ENCODE results near the gene MRPS27. TPM values are rescaled to one million over a fixed set of nuclear protein-coding genes. Genes with fewer than 3 reads are reported as not detected.

MRPS27 gene
- total RNA-seq, 4 donors from 2014 or later, result 14.3 to 34.7 (median 27.9) TPM

GRCh38 chr5:72359886-72360285 is 39.8 kb upstream of the MRPS27 start:
- in situ Hi-C loops (cut with MboI; ENCODE audit: low pct_ligation_motif_present in 1 of 4, low pct_unique_long_range_greater_than_20kb in 1 of 4, low sequenced_read_pairs in 3 of 4), result loop anchor here in 3 of 4 donors (10.0 to 25.0 kb wide), 2 partner anchors 165 to 452 kb away; partner anchors contain the start of gene TNPO1 (in 2 of the 3)
- intact Hi-C loops (cut with DNase I; ENCODE audit: low total_unique reads), result loop anchor here (5.0 to 10.0 kb wide), 2 partner anchors 165 to 522 kb away; no protein-coding TSS in a partner anchor

DNA sequence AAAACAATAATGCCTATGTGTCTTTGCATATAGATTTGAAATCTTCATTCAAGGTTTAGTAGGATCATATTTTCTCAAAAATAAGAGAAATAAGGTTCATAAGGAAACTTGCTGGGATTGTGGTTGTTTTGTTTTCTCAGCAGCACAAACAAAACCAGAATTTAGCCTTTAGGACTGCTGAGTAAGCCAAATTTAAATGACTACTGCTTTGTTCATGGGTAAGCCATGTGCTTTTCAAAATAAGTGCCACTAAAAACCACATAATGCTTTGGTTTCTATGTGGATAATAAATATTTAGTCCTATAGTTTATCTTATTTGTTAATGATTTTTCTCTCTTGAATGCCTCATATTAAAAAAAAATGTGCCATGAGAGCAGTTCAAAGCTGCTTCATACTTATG is 38.9 kb upstream of the MRPS27 start:
- H3K27me3 ChIP-seq, result no peaks in the 10 kb centered on the region
- in situ Hi-C loops (cut with MboI; ENCODE audit: low pct_ligation_motif_present in 1 of 4, low pct_unique_long_range_greater_than_20kb in 1 of 4, low sequenced_read_pairs in 3 of 4) (loop anchor here in 3 of 4 donors (10.0 to 25.0 kb wide), 2 partner anchors 166 to 453 kb away; partner anchors contain the start of gene TNPO1 (in 2 of the 3)), intact Hi-C loops (cut with DNase I; ENCODE audit: low total_unique reads) (no loop called here)
- no peak overlapping the region for H3K27ac ChIP-seq
- H3K9me3 ChIP-seq, result no peaks in the 10 kb centered on the region
- H3K4me1 ChIP-seq, result no peaks in the 10 kb centered on the region
- H3K4me3 ChIP-seq, result no peak overlapping the region
- no peak for TF ChIP-seq CTCF (IDR thresholded peaks at IDR 0.05)
- no peak for TF ChIP-seq POLR2A (IDR thresholded peaks at IDR 0.05)
- TF ChIP-seq EP300 (IDR thresholded peaks at IDR 0.05; ENCODE audit: low read depth), result no peak
- no peak for TF ChIP-seq POLR2AphosphoS5 (IDR thresholded peaks at IDR 0.05)
- DNase-seq, result no peak
- H3K36me3 ChIP-seq, result no peaks in the 10 kb centered on the region

More at GRCh38 chr5:72359886-72360285, 39.8 kb upstream of the MRPS27 start:
- Histone ChIP-seq H3K27ac (no peak overlapping the region), H3K9me3 (no peaks in the 10 kb centered on the region), H3K36me3 (no peaks in the 10 kb centered on the region), H3K27me3 (no peaks in the 10 kb centered on the region), H3K4me3 (no peak overlapping the region), H3K4me1 (no peaks in the 10 kb centered on the region)
- TF ChIP-seq EP300 (IDR thresholded peaks at IDR 0.05; ENCODE audit: low read depth), result no peak
- no peak for TF ChIP-seq POLR2A (IDR thresholded peaks at IDR 0.05)
- no peak for TF ChIP-seq CTCF (IDR thresholded peaks at IDR 0.05)
- no peak for TF ChIP-seq POLR2AphosphoS5 (IDR thresholded peaks at IDR 0.05)
- 90 to 100% methylated on average over 1 of the region's 1 CpG for WGBS, 2 donors (ENCODE audit: low coverage in 1 of 2)
- DNase-seq, result no peak

GRCh38 chr5:72356361-72356760 is 36.3 kb upstream of the MRPS27 start:
- H3K27ac ChIP-seq, result no peak overlapping the region
- intact Hi-C loops (cut with DNase I; ENCODE audit: low total_unique reads), result no loop called here
- in situ Hi-C loops (cut with MboI; ENCODE audit: low pct_ligation_motif_present in 1 of 4, low pct_unique_long_range_greater_than_20kb in 1 of 4, low sequenced_read_pairs in 3 of 4), result loop anchor here in 3 of 4 donors (10.0 to 25.0 kb wide), 2 partner anchors 168 to 456 kb away; partner anchors contain the start of gene TNPO1 (in 2 of the 3)
- no peaks in the 10 kb centered on the region for H3K36me3 ChIP-seq
- H3K9me3 ChIP-seq, result no peaks in the 10 kb centered on the region
- DNase-seq, result no peak
- H3K27me3 ChIP-seq, result no peaks in the 10 kb centered on the region
- 88 to 93% methylated on average over 1 of the region's 1 CpG for WGBS, 2 donors (ENCODE audit: low coverage in 1 of 2)
- no peaks in the 10 kb centered on the region for H3K4me1 ChIP-seq
- no peak overlapping the region for H3K4me3 ChIP-seq
- no peak for TF ChIP-seq EP300 (IDR thresholded peaks at IDR 0.05; ENCODE audit: low read depth)
- no peak for TF ChIP-seq CTCF (IDR thresholded peaks at IDR 0.05)
- no peak for TF ChIP-seq POLR2A (IDR thresholded peaks at IDR 0.05)
- no peak for TF ChIP-seq POLR2AphosphoS5 (IDR thresholded peaks at IDR 0.05)

- Histone ChIP-seq H3K27ac (no peak overlapping the region), H3K4me3 (no peak overlapping the region), H3K9me3 (no peaks in the 10 kb centered on the region), H3K4me1 (no peaks in the 10 kb centered on the region), H3K36me3 (no peaks in the 10 kb centered on the region), H3K27me3 (no peaks in the 10 kb centered on the region)
- TF ChIP-seq CTCF (IDR thresholded peaks at IDR 0.05) (peak in 3 of 5 experiments; percentile 12 to 44 (median 28)), EP300 (IDR thresholded peaks at IDR 0.05; ENCODE audit: low read depth) (no peak), POLR2AphosphoS5 (IDR thresholded peaks at IDR 0.05) (no peak), POLR2A (IDR thresholded peaks at IDR 0.05) (no peak)
- intact Hi-C loops (cut with DNase I; ENCODE audit: low total_unique reads), result no loop called here
- 76 to 87% methylated on average over 5 of the region's 5 CpGs for WGBS, 2 donors (ENCODE audit: low coverage in 1 of 2)
- peak; percentile 11 for DNase-seq
- in situ Hi-C loops (cut with MboI; ENCODE audit: low pct_ligation_motif_present in 1 of 4, low pct_unique_long_range_greater_than_20kb in 1 of 4, low sequenced_read_pairs in 3 of 4), result loop anchor here in 3 of 4 donors (10.0 to 25.0 kb wide), 2 partner anchors 169 to 456 kb away; partner anchors contain the start of gene TNPO1 (in 2 of the 3)
Measured at GRCh38 chr5:72355706-72356299, 35.8 kb upstream of the MRPS27 start.

All from transverse colon (tissue), 4 donors.